Keratinocyte (primary cell): ENCODE results near the gene HOXB13. TPM values are rescaled to one million over a fixed set of nuclear protein-coding genes. Genes with fewer than 3 reads are reported as not detected.

Source experiments
- DNase-seq: peaks from one replicate; pipeline ENCODE4 v3.0.0-alpha.2; 2011; ENCODE audit warnings: low read depth, missing footprints, low spot score
- FAIRE-seq: peaks from 2 replicates; lab custom pipeline; 2011; peaks lifted over from hg19 to GRCh38; lab: Jason Lieb, UNC
- H2AFZ ChIP-seq: 2 replicates; pipeline ENCODE4 v1.6.0; 2012; ENCODE audit warnings: low read length, control low read depth, inconsistent platforms; ENCODE audit not compliant: control insufficient read depth
- H3K27ac ChIP-seq: 2 replicates; pipeline ENCODE4 v1.5.1; 2011; ENCODE audit warnings: low read length; ENCODE audit not compliant: control insufficient read depth, insufficient read depth
- H3K27me3 ChIP-seq: 3 replicates; pipeline ENCODE4 v1.6.0; 2011; ENCODE audit warnings: low read length; ENCODE audit not compliant: control insufficient read depth, insufficient read depth; ENCODE audit errors: extremely low read depth
- H3K36me3 ChIP-seq, 2 experiments: 2 replicates in 1 of 2; 3 replicates in 1 of 2; pipeline ENCODE4 v1.5.1; 2011; ENCODE audit warnings: low read length in 2 of 2, mild to moderate bottlenecking in 1 of 2; ENCODE audit not compliant: control insufficient read depth in 2 of 2, insufficient read depth in 2 of 2; ENCODE audit errors: extremely low read depth in 1 of 2
- H3K4me1 ChIP-seq: 3 replicates; pipeline ENCODE4 v1.5.1; 2011; ENCODE audit warnings: low read length; ENCODE audit not compliant: control insufficient read depth, insufficient read depth; ENCODE audit errors: extremely low read depth
- H3K4me2 ChIP-seq: 3 replicates; pipeline ENCODE4 v1.6.0; 2011; ENCODE audit warnings: low read depth, low read length; ENCODE audit not compliant: control insufficient read depth, insufficient read depth; ENCODE audit errors: extremely low read depth
- H3K4me3 ChIP-seq, 3 experiments: fragments of 200-600 bp in 1 of 3; sonication (generic) in 1 of 3; 2 replicates in 2 of 3; 3 replicates in 1 of 3; pipeline ENCODE4 v1.5.1; 2011 to 2016; ENCODE audit warnings: low read length in 3 of 3, mild to moderate bottlenecking in 3 of 3, control low read depth in 2 of 3, inconsistent platforms in 1 of 3, low read depth in 1 of 3, mixed read lengths in 1 of 3, mixed run types in 1 of 3, moderate library complexity in 1 of 3; ENCODE audit not compliant: control insufficient read depth in 2 of 3, insufficient read depth in 2 of 3; ENCODE audit errors: extremely low read depth in 1 of 3
- H3K79me2 ChIP-seq: 2 replicates; pipeline ENCODE4 v1.6.0; 2012; ENCODE audit warnings: low read length; ENCODE audit not compliant: control insufficient read depth, insufficient read depth
- H3K9ac ChIP-seq: 3 replicates; pipeline ENCODE4 v1.6.0; 2011; ENCODE audit warnings: low read length; ENCODE audit not compliant: control insufficient read depth, insufficient read depth; ENCODE audit errors: extremely low read depth
- H3K9me1 ChIP-seq: 3 replicates; pipeline ENCODE4 v1.6.0; 2011; ENCODE audit warnings: low read length; ENCODE audit not compliant: control insufficient read depth, insufficient read depth; ENCODE audit errors: extremely low read depth
- H3K9me3 ChIP-seq: 2 replicates; pipeline ENCODE4 v1.5.1; 2012; ENCODE audit warnings: low read depth, low read length; ENCODE audit not compliant: control insufficient read depth
- H4K20me1 ChIP-seq: 3 replicates; pipeline ENCODE4 v1.6.0; 2011; ENCODE audit warnings: low read length; ENCODE audit not compliant: control insufficient read depth, insufficient read depth; ENCODE audit errors: extremely low read depth
- EZH2 ChIP-seq: IDR thresholded peaks from one replicate; pipeline ENCODE4 v1.6.1; 2012; ENCODE audit warnings: inconsistent platforms, mild to moderate bottlenecking, low read length, moderate library complexity
- dilution Hi-C: fragments of 300-500 bp; cut with MboI; formaldehyde crosslinking; loops from one replicate; pipeline ENCODE4 v1.7.0; 2020; ENCODE audit warnings: low sequenced_read_pairs; ENCODE audit not compliant: extremely low pct_ligation_motif_present
- polyA plus RNA-seq, 5 experiments: library from polyadenylated mRNA; depleted of rRNA in 3 of 5; stranded (reverse) in 3 of 5; stranded (forward) in 1 of 5; unstranded in 1 of 5; fragments of >200 nt; gene quantifications; 1 replicate in 1 of 5; 2 replicates in 3 of 5; 3 replicates in 1 of 5; pipeline versions ENCODE4 v1.2.1 to v1.2.3, GENCODE V29; 2011 to 2012; ENCODE audit warnings: missing spikeins in 2 of 5, low read depth in 1 of 5, low replicate concordance in 1 of 5
- TF ChIP-seq, protein P1 (sequence below), 3 experiments: IDR thresholded peaks in 1 of 3; conservative IDR thresholded peaks in 1 of 3; optimal IDR thresholded peaks in 1 of 3; 2 replicates in 2 of 3; 3 replicates in 1 of 3; pipeline versions ENCODE3 to v1.5.1; 2011; ENCODE audit warnings: low read length in 3 of 3, mild to moderate bottlenecking in 3 of 3, moderate library complexity in 2 of 3, control low read depth in 1 of 3, inconsistent platforms in 1 of 3; ENCODE audit not compliant: insufficient read depth in 2 of 3; ENCODE audit errors: extremely low read depth in 1 of 3

HOXB13 gene
- polyA plus RNA-seq, 1 donor (not counting 4 experiments of a cell fraction or from before 2014, with no cell fraction given): not detected

DNA sequence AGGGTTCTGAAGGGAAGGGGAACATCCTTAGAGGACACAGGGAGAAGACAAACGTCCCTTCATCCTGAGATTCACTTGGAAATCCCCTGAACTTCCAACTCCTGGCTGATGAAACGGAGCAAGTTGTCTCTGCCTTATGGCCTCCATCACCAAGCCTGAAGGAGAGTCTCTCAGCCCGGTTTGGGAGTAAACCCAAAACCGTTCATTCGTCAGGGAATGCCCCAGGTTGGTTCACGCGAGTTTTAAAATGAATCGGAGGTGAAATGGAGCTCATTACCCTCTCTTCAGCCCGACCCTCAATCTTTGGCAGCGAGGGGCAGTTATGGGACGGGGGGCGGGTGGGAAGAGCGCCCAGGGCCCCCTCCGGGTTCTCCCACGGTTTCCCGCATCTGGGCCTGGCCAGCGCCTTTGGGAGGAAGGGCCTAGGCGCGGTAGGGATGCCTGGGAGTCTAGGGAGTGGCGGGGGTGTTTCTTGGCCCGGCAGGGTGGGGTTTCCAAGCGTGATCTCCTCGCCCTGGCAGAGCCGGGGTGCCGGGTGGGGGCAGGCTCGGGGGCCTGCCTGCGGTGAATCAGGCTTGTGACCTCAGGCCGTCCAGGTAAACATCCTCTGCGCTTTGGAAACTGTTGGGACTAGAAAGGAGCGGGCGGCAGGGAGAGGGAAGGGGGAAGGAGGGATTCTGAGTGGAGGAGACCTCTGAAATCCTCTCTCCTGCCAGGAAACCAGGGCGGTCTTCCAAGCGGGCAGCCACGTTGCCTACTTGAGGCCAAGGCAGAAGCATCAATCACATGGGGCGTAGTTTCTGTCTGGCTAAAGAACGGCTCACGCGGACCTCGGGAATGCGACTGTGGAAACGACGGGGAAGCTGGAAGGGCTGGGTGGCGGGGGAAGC is 24.1 kb upstream of the HOXB13 start:
- Histone ChIP-seq H4K20me1 (no peaks in the 10 kb centered on the region), H3K36me3 (no peaks in the 10 kb centered on the region), H3K4me3 (no peak overlapping the region), H3K27ac (no peak overlapping the region), H3K4me1 (no peaks in the 10 kb centered on the region), H3K9me3 (no peaks in the 10 kb centered on the region), H2AFZ (no peak overlapping the region), H3K27me3 (peaks cover 92% of the 10 kb centered on the region), H3K9ac (no peak overlapping the region), H3K4me2 (no peak overlapping the region), H3K79me2 (no peaks in the 10 kb centered on the region), H3K9me1 (no peaks in the 10 kb centered on the region)
- FAIRE-seq (no peak), DNase-seq (no peak)
- dilution Hi-C loops: loop anchor here (25.0 kb wide), 1 partner anchor 90 kb away; no protein-coding TSS in a partner anchor
- TF ChIP-seq EZH2: peak; percentile 75
- TF ChIP-seq, protein P1, sequence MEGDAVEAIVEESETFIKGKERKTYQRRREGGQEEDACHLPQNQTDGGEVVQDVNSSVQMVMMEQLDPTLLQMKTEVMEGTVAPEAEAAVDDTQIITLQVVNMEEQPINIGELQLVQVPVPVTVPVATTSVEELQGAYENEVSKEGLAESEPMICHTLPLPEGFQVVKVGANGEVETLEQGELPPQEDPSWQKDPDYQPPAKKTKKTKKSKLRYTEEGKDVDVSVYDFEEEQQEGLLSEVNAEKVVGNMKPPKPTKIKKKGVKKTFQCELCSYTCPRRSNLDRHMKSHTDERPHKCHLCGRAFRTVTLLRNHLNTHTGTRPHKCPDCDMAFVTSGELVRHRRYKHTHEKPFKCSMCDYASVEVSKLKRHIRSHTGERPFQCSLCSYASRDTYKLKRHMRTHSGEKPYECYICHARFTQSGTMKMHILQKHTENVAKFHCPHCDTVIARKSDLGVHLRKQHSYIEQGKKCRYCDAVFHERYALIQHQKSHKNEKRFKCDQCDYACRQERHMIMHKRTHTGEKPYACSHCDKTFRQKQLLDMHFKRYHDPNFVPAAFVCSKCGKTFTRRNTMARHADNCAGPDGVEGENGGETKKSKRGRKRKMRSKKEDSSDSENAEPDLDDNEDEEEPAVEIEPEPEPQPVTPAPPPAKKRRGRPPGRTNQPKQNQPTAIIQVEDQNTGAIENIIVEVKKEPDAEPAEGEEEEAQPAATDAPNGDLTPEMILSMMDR (optimal IDR thresholded peaks at IDR 0.05 in 1 of 3, IDR thresholded peaks at IDR 0.05 in 1 of 3, conservative IDR thresholded peaks at IDR 0.05 in 1 of 3; ENCODE audit: extremely low read depth in 1 of 3, insufficient read depth in 2 of 3, low read length in 3 of 3): no peak

DNA sequence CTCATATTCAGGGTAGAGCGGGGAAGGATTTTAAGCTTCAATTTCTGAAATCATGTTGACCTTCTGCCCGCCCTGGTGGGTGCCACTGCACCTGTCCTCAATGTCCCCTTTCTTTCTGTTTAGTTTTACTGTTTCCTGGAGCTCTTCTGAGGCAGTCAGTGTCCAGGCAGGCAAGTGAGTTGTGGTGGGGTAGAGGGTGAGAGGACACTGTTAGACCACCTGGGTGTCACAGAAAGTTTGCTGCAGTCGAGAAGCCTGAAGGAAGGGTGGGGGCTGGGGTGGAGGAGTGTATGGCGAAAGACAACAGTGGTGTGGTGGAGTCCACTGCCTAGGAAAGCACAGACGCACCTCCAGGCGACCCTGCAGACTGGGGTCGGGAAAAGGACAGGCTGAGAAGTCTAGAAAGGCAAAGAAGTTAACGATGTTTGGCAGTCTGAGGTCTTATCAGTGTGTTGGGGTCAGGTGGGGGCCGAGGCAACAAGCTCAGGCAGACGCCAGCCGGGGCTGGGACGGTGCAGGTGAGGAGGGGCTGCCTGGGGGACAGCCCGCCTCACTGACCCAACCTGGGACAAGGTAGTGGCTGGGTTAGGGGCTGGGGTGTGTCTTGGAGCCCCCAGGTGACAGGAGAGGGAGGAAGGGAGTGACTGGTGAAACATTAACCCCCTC is 23.3 kb upstream of the HOXB13 start:
- H3K79me2 ChIP-seq: no peaks in the 10 kb centered on the region
- H3K9me1 ChIP-seq: no peaks in the 10 kb centered on the region
- no peak overlapping the region for H3K27ac ChIP-seq
- no peak overlapping the region for H2AFZ ChIP-seq
- no peaks in the 10 kb centered on the region for H3K4me1 ChIP-seq
- no peak overlapping the region for H3K4me2 ChIP-seq
- no peak for FAIRE-seq
- dilution Hi-C loops: loop anchor here (25.0 kb wide), 1 partner anchor 90 kb away; no protein-coding TSS in a partner anchor
- no peaks in the 10 kb centered on the region for H3K36me3 ChIP-seq
- H3K9me3 ChIP-seq: no peaks in the 10 kb centered on the region
- H3K9ac ChIP-seq: no peak overlapping the region
- DNase-seq: no peak
- H4K20me1 ChIP-seq: no peaks in the 10 kb centered on the region
- H3K27me3 ChIP-seq: peaks cover 94% of the 10 kb centered on the region
- TF ChIP-seq, protein P1 (optimal IDR thresholded peaks at IDR 0.05 in 1 of 3, IDR thresholded peaks at IDR 0.05 in 1 of 3, conservative IDR thresholded peaks at IDR 0.05 in 1 of 3; ENCODE audit: extremely low read depth in 1 of 3, insufficient read depth in 2 of 3, low read length in 3 of 3): no peak
- peak; percentile 27 for TF ChIP-seq EZH2
- H3K4me3 ChIP-seq: no peak overlapping the region
